Inflammatory macrophage treated with lipopolysaccharide for 1 hour (primary cell): ENCODE results near the gene UBE2E2.

ENCODE experiments used
- DNase-seq, 2 donors: peaks; one replicate each; pipeline ENCODE4 v3.0.0-alpha.2; 2020 to 2022

The UBE2E2 gene

DNA sequence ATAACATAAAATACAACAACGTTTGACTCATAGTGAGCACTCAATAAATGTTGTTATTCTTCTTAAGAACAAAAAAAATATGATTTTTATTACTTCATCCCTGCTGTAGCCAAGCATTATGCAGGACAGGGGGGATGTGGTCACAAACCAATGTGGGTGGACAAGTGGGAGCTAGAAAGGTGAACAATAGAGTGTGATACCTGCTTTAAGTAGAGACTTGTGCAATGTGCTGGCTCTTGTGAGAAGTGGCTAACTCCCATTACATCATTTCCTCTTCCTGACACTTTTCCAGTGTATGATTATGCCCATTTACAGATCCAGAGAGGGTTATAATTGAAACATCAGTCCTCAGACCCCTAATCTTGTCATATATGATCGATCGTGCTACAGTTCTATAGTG lies 193.6 kb downstream of the UBE2E2 start:
- no peak for DNase-seq

DNA sequence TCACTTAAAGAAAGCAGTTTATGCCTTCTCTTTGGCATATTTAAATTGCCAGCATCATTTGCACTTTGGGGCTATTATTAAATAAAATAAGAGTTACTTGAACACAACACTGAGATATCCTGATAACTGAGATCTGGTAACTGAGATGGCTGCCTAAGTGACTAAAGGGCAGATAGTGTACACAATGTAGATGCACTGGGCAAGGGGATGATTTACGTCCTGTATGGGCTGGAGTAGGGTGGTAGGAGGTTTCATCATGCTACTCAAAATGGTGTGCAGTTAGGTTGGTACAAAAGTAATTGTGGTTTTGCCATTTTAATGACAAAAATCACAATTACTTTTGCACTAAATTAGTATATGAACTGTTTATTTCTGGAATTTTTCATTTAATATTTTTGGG lies 196.1 kb downstream of the UBE2E2 start:
- no peak for DNase-seq

DNA sequence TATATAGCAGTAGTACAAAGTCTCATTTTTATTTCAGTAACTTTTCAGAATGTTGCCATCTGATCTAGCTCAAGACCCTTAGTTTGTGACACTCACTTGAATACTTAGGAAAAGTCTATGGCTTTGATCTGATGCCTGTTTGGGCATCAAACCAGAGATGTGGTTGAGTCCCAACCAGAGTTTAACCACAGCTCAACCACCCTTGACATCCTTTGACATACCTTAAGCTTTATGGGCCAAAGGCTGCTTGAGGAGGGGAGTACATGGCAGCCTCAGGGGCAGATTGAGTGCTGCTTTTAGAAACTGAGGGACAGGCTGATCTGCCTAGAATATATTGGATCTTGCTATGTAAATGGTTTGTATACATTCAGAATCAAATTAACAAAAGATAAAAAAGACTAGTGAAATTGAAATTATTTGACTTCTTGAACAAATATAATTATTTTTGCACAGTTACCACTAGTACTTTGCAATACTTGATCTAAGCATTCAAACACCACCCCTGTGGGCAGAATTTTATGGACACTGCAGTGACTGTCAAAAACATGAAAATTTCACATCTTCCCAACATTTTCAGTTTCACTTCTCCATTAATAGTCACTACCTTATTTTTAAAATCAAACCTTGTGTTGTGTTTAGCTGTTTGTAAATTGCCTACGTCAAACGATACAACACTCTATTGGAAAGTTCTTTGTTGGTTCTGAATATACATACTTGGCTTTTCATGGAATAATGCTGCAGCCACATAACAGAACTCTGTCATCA lies 199.8 kb downstream of the UBE2E2 start:
- peak; percentile 71 to 76 for DNase-seq

DNA sequence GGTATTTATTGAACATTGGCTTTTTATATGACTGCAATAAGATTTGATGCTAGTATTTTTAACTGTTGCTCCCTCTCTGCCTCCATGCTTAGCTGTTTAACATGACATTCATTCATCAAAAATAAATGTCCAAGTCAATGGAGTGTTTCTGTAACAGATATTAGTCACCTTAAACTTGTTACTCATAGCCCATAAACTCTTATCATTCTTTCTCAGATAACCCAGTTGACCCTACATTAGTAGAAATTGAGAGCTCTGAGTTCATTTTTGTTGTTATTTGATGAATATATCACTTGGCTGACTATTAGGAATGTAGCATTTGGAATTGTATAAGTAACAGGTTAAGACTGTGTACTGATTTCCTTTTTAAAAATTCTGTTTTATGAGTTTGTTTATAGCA lies 201.1 kb downstream of the UBE2E2 start:
- no peak for DNase-seq

DNA sequence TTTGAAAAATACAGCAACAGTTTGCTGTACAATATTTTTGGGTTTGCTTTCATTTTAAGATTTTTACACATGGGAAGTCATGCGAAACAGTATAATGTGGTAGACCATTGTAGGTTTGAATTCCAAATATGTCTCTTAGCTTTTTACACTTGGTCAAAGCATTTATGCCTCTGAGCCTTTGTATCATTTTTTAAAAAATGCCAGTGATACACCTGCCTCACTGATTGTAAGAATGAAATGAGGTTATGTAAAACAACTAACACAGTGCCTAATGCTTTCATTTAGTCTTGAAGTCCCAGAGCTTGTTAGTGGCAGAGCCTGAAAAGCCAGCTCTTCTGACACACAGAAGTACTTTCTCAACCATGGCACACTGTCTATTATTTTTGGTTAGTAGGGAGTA lies 202.0 kb downstream of the UBE2E2 start:
- no peak for DNase-seq

DNA sequence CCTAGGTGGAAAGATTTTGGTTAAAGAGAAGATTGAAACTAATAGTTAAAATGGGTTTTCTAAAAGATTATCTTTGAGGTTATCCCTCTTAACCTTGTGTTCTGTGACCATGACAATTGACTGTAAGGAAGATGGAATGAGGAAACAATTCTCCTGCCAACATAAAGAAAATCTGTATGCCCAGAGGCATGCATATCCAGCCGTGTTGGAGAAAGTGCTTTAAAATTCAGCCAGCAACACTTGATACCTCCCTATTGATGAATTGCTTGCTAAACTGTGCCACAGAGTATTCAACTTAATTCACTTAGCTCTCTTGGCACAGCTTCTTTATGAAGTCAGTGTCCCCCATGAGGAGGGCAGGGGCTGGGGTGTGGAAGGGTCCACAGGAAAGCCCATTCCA lies 203.5 kb downstream of the UBE2E2 start:
- DNase-seq = no peak

DNA sequence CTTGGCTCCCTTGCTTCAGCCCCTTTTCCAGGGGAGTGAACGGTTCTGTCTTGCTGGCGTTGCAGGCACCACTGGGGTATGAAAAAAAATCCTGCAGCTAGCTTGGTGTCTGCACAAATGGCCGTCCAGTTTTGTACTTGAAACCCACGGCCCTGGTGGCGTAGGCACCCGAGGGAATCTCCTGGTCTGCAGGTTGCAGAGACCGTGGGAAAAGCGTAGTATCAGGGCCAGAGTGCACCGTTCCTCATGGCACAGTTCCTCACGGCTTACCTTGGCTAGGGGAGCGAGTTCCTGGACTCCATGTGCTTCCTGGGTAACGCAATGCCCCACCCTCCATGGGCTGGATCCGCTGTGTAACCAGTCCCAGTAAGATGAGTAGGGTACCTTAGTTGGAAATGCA lies 214.9 kb downstream of the UBE2E2 start:
- DNase-seq = no peak

DNA sequence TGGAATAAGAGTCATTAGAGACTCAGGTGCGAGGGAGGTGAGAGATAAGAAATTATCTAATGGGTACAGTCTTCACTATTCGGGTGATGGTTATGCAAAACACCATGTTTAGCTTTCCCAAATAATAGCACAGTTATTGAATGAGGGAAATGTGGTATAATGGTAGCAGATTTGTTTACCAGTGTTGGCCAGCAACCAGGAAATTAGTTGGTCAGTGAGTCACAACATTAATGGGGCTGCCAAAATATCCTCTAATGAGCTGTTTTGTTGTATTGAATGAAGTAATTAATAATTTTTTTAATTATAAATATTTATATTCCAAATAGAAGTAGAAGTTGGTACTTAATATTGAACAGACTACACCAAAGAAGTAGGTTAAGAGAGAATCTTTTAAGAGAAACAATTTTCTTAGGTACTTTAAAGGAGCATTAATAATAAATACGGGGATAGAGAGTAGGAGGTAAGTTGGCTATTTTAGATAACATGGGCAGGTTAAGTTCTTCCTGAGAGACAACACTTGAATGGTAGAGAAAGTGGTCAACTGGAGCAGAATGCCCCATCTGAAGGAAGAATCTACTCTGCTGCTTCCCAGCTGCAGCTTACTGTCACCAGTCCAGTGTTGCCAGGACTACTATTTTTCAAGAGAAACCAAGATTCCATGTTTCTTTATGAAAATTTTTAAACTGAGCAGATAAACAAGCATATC lies 218.8 kb downstream of the UBE2E2 start:
- no peak for DNase-seq

DNA sequence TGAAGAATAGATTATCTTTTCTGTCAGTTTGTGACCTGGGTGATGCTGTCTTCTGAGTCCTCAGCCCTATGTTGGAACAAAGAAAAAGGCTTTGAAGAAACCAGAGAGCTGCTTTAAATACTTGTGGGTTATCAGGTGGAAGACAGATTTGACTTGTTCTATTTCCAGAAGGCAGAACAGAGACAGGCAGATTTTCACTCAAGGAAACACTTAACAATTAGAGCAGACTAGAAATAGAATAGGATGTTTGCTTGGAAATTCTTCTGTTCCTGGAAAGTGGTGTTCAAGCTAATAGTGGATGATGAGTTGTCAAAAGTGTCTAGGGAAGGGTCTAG lies 219.4 kb downstream of the UBE2E2 start:
- no peak for DNase-seq

DNA sequence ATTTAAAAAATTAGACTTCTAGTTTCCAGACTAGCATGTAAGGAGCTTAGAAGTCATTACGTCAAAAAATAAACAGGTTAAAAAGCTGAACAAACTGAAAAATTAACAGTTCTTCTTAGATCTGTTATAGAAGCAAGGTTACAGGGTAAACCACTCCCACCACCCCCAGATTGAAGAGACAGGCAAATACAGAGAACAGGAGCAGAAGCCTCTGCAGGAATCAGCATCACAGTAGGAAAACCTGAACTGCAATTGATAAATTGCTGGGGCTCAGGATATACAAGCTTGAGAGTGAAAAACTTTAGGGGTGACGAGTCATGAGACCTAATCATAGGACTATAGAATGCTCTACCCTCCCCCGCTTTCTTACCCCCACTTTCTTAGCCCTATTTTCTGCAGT lies 222.3 kb downstream of the UBE2E2 start:
- no peak for DNase-seq

DNA sequence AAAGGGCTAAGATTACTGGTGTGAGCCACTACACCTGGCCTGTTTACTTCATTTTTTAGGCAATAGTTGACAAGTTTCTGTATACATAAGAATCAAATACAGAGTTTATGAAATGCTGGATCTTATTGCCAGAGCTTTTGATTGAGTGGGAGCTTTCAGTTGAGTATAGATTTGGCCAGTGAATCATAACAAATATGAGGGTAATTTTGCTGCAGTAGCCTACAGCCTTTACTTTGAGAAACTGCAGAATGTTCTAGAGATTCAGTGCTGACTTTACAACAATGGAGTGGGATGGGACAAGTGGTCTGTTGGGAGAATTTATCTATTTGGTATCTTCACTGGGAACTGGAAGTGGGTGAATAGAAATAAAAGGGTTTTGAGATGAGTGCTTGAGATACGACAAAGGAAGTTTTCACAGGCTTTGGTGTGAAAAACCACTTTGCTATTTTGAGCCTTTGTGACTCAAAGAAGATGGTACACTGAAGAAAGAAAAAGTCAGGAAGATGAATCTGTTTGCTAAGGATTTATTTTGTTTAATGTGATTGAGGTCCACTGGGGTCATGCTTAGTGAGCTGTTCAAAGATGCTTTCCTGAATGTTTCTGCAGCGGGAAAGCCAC lies 227.8 kb downstream of the UBE2E2 start:
- no peak for DNase-seq

DNA sequence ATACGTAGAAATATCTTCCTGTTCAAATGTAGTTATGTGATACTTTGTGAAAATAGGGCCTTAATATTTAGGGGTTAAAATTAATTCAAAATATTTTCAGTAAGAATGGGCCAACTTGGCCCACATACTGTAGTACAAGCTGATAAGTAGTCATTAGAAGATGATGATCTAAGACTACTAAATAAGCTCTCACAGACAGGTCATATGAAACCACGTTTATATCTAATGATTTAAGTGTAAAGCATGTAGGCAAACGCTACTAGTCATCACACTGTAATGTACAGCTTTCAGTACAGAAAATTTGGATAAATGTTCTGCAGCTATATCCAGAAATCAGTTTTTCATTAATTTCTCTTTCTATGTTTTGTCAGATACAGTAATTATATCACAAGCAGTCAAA lies 228.6 kb downstream of the UBE2E2 start:
- DNase-seq = no peak

DNA sequence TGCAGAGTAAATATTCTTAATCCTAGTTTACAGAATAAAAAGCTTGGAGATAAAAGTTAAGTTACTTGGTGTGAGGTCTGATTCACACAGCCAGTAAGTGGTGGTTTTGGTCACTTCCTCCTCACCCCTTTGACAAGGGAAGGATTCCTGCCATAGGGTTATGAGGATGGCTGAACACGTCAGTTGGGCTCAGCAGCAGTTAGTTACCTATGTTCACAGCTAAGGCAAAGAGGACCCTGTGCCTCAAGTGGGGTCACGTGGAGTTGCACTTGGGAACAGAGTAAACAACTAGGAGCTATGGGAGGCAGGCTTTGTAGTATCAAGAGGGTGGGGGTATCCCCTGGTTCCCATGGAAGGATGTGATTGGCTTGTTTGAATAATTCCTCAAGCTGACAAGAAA lies 232.2 kb downstream of the UBE2E2 start:
- no peak for DNase-seq

DNA sequence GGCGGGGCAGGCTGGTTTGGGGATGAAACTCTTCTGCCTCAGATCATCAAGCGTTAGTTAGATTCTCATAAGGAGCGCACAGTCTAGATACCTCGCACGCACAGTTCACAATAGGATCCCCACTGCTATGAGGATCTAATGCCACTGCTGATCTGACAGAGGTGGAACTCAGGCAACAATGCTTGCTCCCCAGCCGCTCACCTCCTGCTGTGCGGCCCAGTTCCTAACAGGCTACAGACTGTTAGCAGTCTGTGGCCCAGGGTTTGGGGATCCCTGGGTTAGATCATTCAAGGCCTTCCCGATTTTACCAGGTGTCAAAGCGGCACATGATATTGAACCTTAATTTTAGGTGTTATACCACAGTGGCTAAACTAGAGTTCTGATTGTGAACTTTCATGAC lies 232.8 kb downstream of the UBE2E2 start:
- DNase-seq = no peak

DNA sequence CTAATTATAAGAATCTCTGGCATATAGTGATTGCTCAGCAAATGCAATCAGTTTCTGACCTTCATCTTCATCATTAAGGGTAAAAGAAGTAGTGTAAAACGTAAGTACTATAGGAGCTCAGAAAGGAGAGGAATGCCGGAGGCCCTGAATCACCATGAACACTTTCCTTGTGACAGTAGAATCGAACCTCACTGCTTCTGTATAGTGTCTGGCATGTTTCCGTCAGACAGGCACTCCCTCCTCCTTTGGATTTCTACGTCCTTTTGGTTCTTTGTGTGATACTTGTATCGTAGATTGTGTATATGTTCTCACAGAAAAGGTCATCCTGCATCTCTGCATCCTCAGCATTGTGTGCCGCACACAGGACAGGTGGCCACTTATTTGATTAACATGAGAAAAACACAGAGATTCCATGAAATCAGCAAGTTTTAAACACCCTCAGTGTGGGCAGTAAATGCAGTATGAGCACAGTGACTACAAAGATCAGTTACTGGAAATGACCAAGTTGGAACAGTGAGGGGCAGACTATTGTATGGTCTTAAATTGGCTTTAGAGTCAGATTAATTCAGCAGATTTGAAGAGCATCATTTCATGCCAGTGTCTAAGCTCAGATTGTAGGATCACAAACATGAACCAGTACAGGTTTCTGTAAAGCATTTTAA lies 234.5 kb downstream of the UBE2E2 start:
- DNase-seq = no peak

DNA sequence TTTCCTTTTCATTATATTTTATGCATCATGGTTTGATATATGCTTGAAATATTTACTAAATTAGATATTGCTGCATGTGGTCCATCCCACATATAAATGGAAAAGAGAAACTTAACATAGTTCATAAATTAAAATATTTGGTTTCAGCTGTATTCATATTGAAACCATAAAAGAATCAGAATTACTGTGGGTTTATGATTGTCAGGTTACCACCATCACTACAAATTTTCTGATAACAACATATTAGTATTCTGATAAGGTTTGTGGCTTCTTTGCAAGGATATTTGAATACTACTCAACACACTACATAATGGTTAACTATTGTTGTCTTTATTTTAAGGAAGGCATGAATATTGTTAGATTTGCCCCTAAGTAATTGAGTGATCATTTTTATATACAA lies 235.5 kb downstream of the UBE2E2 start:
- no peak for DNase-seq

DNA sequence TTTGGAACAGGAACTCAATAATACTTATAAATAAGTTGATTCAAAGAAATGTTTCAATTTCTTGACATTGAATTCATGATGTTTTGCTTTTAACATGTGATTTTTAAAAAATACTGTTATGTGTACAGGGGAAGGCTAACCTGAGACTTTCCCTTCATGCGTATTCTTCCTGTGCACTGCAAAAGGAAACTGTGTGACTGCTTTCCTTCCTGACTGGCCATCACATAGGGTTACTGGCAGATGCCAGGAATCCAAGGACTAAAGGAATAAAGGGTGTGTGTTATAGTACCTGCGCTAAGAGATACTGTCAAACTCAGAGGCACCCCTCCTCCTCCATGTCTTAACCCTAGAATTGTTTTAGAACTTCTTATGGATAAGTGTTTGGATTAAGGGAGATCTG lies 236.0 kb downstream of the UBE2E2 start:
- no peak for DNase-seq

DNA sequence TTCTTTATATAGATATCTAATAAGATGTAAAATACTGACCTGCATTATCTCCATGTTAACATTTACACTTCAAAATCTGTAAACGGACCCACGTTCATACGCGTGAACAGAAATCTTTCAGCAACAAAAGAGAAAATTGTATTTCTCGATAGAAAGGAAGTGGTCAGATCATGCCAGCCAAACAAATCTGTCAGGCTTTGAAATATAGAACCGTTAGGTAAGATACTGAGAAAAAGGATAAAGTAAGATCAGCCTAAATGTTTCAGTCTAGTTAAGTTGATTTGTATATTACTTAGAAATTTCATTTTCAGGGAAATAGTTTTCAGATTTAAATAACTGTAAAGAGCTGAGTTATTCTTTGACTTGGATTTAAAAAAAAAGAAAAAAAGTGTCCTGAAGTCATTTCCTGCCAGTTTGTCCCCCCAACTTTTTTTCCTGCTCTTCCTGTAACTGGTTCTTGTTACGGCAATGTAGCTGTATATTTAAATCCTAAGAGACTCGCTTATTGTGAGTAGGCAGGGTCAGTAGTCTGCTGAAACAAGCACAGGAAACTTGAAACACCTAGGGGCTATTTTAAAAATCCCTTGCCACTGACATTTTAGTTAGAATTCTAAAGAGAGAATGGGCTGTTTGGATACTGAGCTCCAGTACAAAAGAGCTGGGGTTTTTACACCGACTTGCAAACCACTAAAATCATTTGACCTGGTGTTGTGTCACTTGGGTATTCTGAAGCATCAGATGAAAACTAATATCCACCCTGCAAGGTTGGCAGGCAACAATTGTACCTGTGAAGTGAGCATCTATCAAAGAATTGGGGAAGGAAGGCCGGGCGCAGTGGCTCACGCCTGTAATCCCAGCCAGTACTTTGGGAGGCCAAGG lies 237.5 kb downstream of the UBE2E2 start:
- DNase-seq = no peak

DNA sequence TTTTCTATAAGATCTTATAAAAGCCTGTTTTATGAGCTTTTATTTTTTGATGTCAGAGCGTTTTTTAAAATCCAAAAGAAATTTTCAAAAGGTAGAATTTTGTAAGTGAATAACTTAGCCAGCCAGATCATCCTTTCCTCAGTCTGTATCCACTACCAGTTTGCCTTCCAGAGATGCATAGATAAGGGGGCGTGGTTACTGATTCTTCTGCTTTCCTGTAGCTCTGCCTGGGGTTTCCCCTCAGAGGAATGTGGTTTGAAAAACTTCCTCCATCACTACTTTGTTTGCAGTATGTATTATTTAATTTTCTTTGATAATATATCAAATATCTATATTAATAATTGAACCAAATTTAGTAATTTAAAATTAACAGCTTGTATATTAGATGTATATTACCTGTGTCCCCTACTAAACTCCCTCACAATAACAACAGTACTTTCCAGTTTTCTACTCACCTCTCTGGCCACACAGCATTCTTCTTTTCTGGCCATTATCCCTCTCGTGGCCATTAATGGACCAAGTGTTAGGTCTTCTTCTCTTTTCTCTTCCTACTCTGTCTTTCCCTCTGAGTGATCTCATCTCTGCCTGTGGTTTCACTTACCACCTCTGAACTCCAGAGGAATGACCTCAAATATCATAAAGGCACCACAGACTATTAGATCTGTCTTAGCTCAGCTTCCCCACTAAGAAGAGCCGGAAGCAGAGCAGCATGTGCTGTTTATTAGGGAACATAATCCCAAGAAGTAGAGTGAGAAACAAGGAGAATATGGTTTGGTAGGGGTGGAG lies 239.7 kb downstream of the UBE2E2 start:
- DNase-seq = peak; percentile 64 to 73

DNA sequence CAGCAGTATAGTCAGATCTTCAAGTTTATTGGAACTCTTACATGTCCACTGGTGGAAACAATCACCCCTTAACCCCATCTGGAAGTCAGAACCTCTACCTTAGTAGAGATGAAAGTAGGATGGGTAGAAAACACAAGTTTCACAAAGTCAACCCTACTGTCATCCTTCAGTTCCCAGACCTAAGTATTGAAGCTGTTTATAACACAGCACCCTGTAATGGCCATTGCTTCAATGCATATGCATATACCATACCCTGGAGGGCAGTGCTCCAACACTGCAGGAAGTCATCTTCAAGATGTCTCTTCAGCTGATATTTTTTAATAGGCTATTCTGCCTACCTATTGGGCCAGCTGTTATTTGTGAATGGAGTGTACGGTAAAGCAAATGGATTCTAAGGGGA lies 241.3 kb downstream of the UBE2E2 start:
- no peak for DNase-seq

DNA sequence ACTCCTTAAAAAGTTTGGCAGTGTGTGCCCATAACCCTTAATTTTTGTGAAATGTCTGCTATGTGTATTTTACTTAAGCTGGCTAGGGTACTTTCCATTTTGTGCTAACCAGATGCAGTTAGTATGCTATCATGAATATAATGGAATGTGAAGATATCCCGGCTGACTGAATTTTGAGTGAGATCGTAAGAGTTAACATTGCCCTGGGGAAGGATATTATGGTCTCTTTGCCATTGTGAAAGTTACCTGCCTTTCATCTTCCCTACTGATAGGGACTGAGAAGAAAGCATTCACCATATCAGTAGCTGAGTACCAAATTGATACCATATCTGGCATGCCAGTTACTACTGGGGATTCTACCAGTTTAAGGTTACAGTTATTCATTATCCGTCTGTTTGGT lies 243.2 kb downstream of the UBE2E2 start:
- no peak for DNase-seq

DNA sequence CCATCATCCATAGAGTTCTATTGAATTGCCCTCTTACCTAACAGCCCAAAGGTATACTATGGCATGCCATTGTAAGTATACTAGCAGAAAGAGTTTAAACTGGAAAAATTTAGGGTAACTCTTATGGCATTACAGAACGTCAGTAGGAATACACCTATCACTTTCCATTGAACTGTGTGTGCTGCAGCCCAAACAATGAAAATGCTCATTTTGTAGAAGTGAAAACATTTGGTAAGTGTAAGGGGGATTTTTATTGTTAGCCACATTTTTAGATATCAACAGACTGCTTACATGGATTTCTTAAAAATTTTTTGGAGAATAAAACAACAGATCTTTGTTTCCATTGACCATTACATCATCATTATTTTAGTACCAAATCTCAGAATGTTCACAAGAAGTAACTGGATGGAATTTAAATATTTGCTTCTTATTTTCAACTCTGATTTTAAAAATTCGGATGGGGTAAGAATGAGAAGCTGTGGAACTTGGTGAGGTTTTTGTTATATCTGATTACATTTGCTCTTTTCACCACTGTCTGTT lies 245.9 kb downstream of the UBE2E2 start:
- DNase-seq = no peak
